Activated CD8-positive, alpha-beta memory T cell treated with anti-CD3 and anti-CD28 coated beads, Interleukin-2, amount 50 U/mL, for 48 hours (primary cell): ENCODE results near the gene PTPMT1.
"Not testable (repeated sequence)": the region's sequence is repeated elsewhere in the genome, so short reads cannot be mapped to it uniquely, and the experiment has no call there.

Source experiments
- DNase-seq: peaks from one replicate; pipeline ENCODE4 v3.0.0-alpha.2; 2020

PTPMT1 gene

GRCh38 chr11:47550288-47551047 is 14.9 kb upstream of the PTPMT1 start:
- DNase-seq, result no peak

DNA sequence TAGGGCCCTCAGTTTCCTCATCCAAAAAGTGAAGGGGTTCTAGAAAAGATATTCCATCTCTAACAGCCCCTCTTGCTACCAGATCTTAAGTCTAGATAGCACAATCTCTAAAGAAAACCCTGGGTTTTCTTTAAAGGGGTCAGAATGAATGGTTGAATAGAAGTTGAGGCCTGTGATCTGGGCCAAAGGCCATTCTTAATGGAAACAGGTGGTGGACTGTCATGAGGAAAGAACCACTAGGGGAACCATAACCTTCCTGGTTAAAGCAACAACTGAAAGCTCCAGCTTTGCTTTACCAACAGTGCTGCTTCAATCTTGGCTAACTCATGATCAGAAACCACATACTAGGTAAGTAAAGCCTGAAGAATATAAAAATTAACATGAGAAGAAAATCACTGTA is 14.3 kb upstream of the PTPMT1 start:
- no peak for DNase-seq

DNA sequence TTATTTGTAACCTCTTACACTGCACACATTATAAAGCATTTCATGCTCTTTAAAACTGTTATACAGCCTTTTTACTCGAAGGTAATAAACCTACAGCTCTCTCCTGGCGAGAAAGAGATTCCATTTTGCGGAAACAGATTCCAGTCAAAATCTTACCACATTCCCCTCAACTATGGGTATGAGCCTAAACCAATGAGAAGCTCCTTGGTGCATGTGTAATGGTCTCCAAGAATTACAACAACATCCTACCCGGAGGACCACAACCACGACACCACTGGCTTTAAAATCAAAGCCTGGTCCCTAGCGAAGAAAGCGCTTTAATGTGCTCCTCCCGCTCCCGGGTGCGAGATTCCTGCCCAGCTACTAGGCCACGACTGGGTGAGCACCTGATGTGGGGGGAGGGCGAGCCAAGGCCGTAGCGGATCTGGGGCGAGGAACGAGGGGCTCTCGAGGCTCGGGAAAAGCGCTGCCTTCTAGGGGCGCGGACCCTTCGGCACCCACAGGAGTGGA is 13.3 kb upstream of the PTPMT1 start:
- no peak for DNase-seq

DNA sequence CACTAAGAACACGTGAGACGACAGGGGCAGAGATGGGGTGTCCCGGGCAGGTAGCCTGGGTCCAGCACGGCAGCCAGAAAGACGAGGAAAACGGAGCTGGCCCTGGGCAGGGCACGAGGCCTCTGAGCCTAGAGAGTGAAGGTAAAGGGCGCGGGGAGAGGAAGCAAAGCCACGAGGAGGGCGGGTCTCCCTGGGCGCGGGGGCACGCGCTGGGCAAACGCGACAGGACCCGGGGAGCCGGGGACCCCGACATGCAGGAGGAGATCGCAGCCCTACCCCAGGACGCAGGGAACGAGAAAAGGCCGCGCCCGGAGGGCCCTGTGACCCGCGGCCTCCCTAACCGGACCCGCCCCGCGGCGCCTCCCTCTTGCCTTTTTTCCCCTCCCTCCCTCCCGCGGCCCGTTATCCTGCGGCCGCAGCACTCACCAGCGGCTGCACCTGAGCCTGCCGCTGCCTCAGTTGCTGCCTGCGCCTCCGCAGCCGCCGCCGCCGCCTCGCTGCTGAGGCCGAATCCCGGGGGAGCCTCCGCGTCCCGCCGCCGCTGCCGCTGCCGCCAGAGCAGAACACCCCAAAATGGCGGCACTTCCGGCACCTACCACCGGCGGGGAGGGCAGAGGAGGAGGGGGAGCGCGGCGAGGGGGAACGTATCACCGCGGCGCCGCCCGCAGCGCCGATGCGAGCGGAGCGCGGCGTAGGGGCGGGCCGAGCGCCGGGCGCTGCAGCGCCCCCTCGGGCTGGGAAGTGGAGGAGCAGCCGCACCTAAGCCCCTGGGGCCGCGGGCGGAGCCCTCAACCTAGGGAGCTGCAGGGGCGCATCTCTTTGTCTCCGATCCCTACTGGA is 12.6 kb upstream of the PTPMT1 start, which contains the start of gene CELF1:
Gene CELF1, minus strand, starts transcription at position 567 of the 840 bp plus-strand sequence. CDS start 53,609 bp downstream, outside the sequence.
- peak; percentile 94 for DNase-seq

- no peak for DNase-seq
Measured at GRCh38 chr11:47553406-47553743, 12.0 kb upstream of the PTPMT1 start.

DNA sequence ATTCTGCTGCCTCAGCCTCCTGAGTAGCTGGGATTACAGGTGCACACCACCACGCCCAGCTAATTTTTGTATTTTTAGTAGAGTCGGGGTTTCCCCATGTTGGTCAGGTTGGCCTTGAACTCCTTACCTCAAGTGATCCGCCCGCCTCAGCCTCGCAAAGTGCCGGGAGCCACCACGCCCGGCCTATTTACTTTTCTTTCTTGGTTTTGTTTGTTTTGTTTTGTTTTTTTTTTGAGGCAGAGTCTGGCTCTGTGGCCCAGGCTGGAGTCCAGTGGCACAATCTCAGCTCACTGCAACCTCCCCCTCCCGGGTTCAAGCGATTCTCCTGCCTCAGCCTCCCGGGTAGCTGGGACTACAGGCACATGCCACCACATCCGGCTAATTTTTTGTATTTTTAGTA is 8.4 kb upstream of the PTPMT1 start:
- DNase-seq, result not testable (repeated sequence)

DNA sequence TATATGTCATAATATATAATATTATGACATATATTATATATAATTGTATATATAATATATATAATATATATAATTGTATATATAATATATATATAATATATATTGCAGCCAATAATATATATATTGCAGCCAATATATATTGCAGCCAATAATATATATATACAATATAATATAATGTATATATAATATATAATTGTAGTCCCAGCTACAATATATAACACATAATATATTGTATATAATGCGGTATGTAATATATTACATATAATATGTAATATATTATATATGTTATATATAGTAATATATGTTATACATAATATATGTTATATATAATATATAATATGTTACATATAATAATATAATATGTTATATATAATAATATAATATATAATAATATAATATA is 6.7 kb upstream of the PTPMT1 start:
- DNase-seq, result no peak

DNA sequence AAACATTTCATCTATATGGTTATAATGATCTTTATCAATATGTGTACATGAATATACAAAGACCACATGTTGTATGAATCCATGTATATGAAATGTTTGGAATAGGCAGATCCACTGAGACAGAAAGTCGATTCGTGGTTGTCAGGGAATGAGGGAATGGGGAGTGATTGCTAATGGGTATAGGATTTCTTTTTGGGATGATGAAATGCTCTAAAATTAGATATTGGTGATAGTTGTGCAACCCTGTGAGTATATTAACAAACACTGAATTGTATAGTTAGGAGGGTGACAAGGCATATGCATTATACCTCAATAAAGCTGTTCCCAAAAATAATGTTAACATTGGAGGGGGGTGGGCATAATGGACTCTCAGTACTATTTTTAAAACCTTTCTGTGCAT is 5.0 kb upstream of the PTPMT1 start:
- DNase-seq, result no peak

DNA sequence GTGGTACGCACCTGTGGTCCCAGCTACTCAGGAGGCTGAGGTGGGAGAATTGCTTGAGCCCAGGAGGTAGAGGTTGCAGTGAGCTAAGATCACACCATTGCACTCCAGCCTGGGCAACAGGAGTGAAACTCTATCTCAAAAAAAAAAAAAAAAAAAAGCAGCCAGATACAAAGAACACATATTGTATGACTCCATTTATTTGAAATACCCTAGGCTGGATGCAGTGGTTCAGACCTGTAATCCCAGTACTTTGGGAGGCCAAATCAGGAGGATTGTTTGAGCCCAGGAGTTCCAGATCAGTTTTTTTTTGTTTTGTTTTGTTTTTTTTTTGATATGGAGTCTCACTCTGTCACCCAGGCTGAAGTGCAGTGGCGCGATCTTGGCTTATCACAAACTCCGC is 3.0 kb upstream of the PTPMT1 start:
- not testable (repeated sequence) for DNase-seq

- not testable (repeated sequence) for DNase-seq
Measured at GRCh38 chr11:47564366-47564765, 1.0 kb upstream of the PTPMT1 start.

- no peak for DNase-seq
Measured at GRCh38 chr11:47564933-47565339, 463 bp upstream of the PTPMT1 start.

GRCh38 chr11:47566149-47566698 is 825 bp downstream of the PTPMT1 start:
- DNase-seq, result peak; percentile 55

GRCh38 chr11:47569646-47570045 is 4.2 kb downstream of the PTPMT1 start:
- no peak for DNase-seq

DNA sequence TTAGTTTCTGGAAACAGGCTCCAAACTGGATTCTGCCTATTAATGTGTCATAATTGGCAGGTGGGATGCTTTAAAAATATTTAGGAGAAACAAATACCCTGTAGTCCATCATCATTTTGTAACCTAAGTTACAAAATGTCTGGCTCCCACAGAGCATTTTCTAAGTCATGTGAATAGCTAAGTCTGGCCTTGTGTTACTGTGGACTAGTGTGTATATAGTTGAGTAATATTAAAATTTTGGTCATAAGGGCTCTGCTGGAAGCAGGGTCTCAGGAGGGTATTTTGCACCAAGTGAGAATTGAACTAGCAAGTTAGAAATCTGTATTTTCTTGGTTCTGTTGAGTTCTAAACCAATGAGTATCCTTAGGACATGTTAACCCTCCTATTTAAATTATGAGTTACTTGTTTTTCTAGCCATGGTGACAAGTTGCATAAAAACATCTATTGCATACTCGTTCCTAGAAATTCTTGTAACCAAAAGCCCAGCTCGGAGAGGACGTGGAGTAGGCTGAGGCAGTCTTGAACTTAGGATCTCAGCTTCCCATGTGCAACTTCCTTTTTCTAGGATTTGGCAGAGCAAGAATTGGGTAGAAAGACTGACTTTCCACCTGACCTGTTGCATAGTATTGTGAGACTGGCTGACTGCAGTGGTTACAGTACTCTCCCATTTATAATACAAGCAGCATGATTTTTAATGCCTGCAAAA is 5.4 kb downstream of the PTPMT1 start:
- DNase-seq, result no peak

DNA sequence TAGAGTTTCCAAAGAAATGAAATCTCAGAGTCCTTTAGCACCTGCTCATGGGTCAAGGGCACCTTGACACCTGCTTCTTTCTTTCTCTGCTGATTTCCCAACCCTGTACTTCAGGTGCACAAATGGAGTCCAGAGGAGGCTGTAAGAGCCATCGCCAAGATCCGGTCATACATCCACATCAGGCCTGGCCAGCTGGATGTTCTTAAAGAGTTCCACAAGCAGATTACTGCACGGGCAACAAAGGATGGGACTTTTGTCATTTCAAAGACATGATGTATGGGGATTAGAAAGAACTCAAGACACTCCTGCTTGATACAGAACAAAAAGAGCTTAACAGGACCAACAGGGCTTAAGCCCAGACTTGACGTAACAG is 5.9 kb downstream of the PTPMT1 start:
- DNase-seq, result no peak

DNA sequence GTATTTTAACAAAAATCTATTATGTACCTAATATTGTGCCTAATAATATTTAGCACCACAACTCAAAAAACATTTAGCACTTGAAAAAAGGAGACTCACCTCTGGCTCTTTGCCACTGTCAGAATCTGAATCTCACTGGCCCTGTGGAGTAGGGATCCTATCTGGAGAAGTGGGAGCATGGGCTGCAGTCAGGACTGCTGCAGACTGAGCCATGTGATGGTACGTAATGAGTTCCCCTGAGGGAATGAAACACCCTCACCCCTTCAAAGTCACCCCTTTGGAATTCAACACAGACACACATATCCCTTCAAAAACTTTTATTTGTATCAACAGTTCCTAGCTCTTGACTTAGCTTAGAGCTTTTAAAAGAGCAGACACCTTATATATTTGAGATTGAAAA is 6.5 kb downstream of the PTPMT1 start:
- no peak for DNase-seq

- no peak for DNase-seq
Measured at GRCh38 chr11:47572715-47573255, 7.4 kb downstream of the PTPMT1 start.

- DNase-seq, result no peak
Measured at GRCh38 chr11:47573321-47573720, 7.9 kb downstream of the PTPMT1 start.

- no peak for DNase-seq
Measured at GRCh38 chr11:47577460-47578041, 12.2 kb downstream of the PTPMT1 start.

DNA sequence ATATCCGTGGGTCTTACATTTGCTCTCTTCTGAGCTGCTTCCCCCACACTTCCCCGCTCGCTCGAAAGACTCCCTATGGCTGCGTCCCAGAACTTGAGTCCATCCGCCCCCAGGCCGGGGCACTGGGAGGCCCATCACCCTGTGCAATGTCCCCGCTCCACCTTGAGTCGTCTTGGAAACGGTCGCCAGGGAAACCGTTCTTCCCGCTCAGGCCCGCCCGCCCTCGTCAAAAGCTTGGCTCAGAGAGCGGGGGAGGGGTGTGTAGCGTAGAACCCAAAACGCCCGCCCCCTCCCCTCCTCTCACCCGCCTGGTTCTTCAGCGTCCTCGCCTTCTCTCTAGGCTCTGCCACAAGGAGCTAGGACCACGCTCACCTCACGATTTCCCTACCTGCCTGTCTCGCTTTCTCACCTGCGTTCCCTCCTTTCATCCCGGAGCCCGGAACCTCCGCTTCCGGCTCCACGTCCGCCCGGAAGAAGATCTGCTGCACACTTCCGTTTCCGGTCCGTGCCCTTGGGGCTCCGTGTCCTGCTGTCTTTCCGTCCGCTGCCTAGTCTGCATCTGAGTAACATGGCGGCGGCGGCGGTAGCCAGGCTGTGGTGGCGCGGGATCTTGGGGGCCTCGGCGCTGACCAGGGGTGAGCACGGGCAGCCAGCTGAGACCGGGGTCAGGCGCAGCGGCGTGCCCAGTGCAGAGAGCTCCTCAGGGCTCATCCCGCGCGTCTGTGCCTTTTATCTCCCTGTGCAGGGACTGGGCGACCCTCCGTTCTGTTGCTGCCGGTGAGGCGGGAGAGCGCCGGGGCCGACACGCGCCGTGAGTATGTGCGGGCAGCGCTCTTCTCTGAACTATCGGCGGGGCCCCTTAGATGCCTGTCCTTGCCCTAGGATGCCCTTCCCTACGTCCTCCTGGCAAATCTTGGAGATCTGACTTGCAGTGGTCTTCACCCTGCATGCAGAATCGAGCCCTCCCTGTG is 13.4 kb downstream of the PTPMT1 start, which contains the start of the genes KBTBD4 and NDUFS3:
Gene KBTBD4, minus strand, starts transcription at position 447 of the 971 bp plus-strand sequence. Its CDS starts 19 bp downstream, at position 428.
Gene NDUFS3, plus strand, starts transcription at position 551 of the 971 bp plus-strand sequence. Its CDS starts 18 bp downstream, at position 569.
- peak; percentile 98 for DNase-seq

DNA sequence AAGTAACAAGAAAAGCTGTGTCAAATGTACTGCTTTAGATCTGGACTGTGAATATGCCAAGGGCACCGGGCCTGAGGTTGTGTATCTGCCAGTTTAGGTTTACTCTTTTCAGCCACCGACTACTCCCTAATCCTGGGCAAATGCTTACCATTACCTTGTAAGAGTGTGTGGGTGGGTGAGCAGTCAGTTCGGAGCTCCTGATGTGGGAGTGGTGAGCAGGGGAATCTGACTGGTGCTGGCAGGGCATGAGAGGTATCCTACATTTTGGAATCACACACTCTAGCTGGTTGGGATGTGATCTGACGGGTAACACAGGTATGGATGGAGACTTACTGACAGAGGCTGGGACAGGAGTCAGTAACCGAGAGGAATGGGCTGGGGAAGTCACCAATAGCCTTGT is 18.4 kb downstream of the PTPMT1 start:
- no peak for DNase-seq
